ENCODE data around the gene ASCC3.

GRCh38 chr6:100670056-100670455 is 211.1 kb downstream of the ASCC3 start:
- no peak for TF ChIP-seq SUZ12 (IDR thresholded peaks at IDR 0.05)
- TF ChIP-seq TARDBP (IDR thresholded peaks at IDR 0.05): no peak
- TF ChIP-seq ELF4 (IDR thresholded peaks at IDR 0.05): no peak
- TF ChIP-seq SP1 (IDR thresholded peaks at IDR 0.05): no peak
- no peak for TF ChIP-seq FOXK2 (IDR thresholded peaks at IDR 0.05)
- no peak for TF ChIP-seq ZNF384 (IDR thresholded peaks at IDR 0.05)
- no peak for TF ChIP-seq BHLHE40 (IDR thresholded peaks at IDR 0.05; ENCODE audit: borderline replicate concordance)
- no peak for TF ChIP-seq NFRKB (IDR thresholded peaks at IDR 0.05)
- TF ChIP-seq ARNT (IDR thresholded peaks at IDR 0.05): no peak
- no peak for TF ChIP-seq FOXM1 (IDR thresholded peaks at IDR 0.05; ENCODE audit: borderline replicate concordance)
- TF ChIP-seq FOXA1 (IDR thresholded peaks at IDR 0.05): no peak
- no peak for TF ChIP-seq CTBP1 (IDR thresholded peaks at IDR 0.05; ENCODE audit: borderline replicate concordance)

Measured in HEK293T (cell line).